ENCODE data around the gene INPP5E. TPM values are rescaled to one million over a fixed set of nuclear protein-coding genes. Genes with fewer than 3 reads are reported as not detected.
A peak's percentile ranks its signal among the peaks of the same experiment; 100 is the strongest.

The INPP5E gene
- total and polyA plus RNA-seq, 10 donors: 7.8 to 25.3 (median 17.3) TPM

GRCh38 chr9:136433043-136433715 lies 6.5 kb downstream of the INPP5E start:
- intact Hi-C loops (cut with DNase I; ENCODE audit: low total_unique reads): no loop called here
- TF ChIP-seq POLR2A (IDR thresholded peaks at IDR 0.05) (no peak), POLR2AphosphoS5 (IDR thresholded peaks at IDR 0.05) (no peak), CTCF (IDR thresholded peaks at IDR 0.05 in 8 of 11, conservative IDR thresholded peaks at IDR 0.05 in 3 of 11) (no peak)
- H3K9me3 ChIP-seq: no peaks in the 10 kb centered on the region
- no peaks in the 10 kb centered on the region for H3K27me3 ChIP-seq (replicated peaks in 1 of 7)
- peaks cover 0 to 81% (median 41%) of the 10 kb centered on the region in 6 donors for H3K36me3 ChIP-seq
- H3K4me1 ChIP-seq: peaks cover 12 to 47% (median 29%) of the 10 kb centered on the region in 6 donors
- no peak for DNase-seq
- H3K27ac ChIP-seq: no peak overlapping the region
- no peak overlapping the region for H3K4me3 ChIP-seq
- WGBS, 5 donors: 94 to 97% (median 94%) methylated on average over 27 to 36 of the region's 36 CpGs

DNA sequence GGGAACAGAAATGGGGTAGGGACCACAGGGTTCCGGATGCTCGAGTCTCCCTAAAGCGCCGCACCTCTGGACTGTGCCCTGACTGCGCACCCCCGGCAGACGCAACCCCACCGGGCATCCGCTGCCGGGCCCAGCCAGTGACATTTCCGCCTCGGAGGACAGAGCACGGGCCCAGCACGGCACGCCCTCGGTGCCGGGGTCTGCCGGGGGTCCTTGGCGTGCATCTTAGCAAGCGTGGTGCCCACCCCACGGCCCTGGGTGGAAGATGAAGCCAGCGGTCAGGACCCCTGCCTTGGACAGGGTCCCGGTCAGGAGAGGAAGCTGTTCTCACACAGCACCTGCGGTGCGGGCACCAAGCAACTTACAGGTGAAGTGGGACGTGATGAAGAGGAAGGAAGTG lies 7.1 kb downstream of the INPP5E start:
- no peak overlapping the region for H3K4me3 ChIP-seq
- intact Hi-C loops (cut with DNase I; ENCODE audit: low total_unique reads): no loop called here
- DNase-seq: no peak
- no peaks in the 10 kb centered on the region for H3K27me3 ChIP-seq (replicated peaks in 1 of 7)
- no peak overlapping the region for H3K27ac ChIP-seq
- no peaks in the 10 kb centered on the region for H3K9me3 ChIP-seq
- TF ChIP-seq CTCF (IDR thresholded peaks at IDR 0.05 in 8 of 11, conservative IDR thresholded peaks at IDR 0.05 in 3 of 11): no peak
- peaks cover 6 to 41% (median 23%) of the 10 kb centered on the region in 6 donors for H3K4me1 ChIP-seq
- peaks cover 0 to 84% (median 41%) of the 10 kb centered on the region in 6 donors for H3K36me3 ChIP-seq
- WGBS, 5 donors: 90 to 98% (median 96%) methylated on average over 22 to 26 of the region's 26 CpGs

DNA sequence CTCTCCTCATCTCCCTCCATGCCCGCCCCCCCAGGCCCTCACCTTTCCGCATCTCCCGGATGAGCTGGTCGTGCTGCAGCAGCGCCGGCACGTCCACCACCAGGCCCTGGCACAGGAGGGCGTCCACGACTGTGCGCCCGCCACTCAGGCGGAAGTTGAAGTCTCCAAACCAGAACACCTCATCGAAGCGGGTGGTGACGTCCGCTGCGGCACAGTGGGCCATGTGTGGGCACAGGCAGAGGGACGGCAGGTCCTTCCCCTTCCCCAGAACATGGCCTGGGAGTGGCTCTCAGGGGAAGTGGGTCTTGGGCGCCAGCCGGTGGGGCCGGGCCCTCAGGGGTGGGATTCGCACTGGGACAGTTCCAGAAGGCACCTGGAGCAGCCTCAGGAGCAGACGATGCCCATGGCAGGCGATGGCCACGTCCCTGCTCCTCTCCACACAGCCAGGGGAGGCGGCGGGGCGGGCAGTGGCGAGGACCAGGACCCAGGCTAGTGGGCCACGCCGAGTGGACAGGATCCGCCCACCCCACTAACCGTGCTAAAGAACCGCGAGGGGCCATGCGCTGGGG lies 7.8 kb downstream of the INPP5E start:
- Histone ChIP-seq H3K9me3 (no peaks in the 10 kb centered on the region), H3K27ac (no peak overlapping the region), H3K4me1 (peaks cover 0 to 34% (median 15%) of the 10 kb centered on the region in 6 donors), H3K4me3 (no peak overlapping the region), H3K36me3 (peaks cover 0 to 90% (median 41%) of the 10 kb centered on the region in 6 donors), H3K27me3 (replicated peaks in 1 of 7) (no peaks in the 10 kb centered on the region)
- TF ChIP-seq CTCF (IDR thresholded peaks at IDR 0.05 in 8 of 11, conservative IDR thresholded peaks at IDR 0.05 in 3 of 11): no peak
- no peak for TF ChIP-seq POLR2A (IDR thresholded peaks at IDR 0.05)
- no peak for TF ChIP-seq POLR2AphosphoS5 (IDR thresholded peaks at IDR 0.05)
- intact Hi-C loops (cut with DNase I; ENCODE audit: low total_unique reads): no loop called here
- DNase-seq: no peak
- WGBS, 5 donors: 93 to 97% (median 94%) methylated on average over 18 to 36 of the region's 36 CpGs

GRCh38 chr9:136430588-136431234 lies 8.9 kb downstream of the INPP5E start:
- Histone ChIP-seq H3K27ac (peak overlapping the region in 6 of 8 donors; percentile 38 to 72 (median 64)), H3K9me3 (no peaks in the 10 kb centered on the region), H3K36me3 (peaks cover 0 to 88% (median 38%) of the 10 kb centered on the region in 6 donors), H3K4me3 (no peak overlapping the region), H3K4me1 (peaks cover 0 to 22% (median 5%) of the 10 kb centered on the region in 6 donors), H3K27me3 (replicated peaks in 1 of 7) (no peaks in the 10 kb centered on the region)
- DNase-seq: peak; percentile 71
- intact Hi-C loops (cut with DNase I; ENCODE audit: low total_unique reads): no loop called here
- TF ChIP-seq POLR2AphosphoS5 (IDR thresholded peaks at IDR 0.05) (peak in 1 of 3 donors; percentile 18), POLR2A (IDR thresholded peaks at IDR 0.05) (no peak)
- WGBS, 5 donors: 80 to 90% (median 86%) methylated on average over 26 to 29 of the region's 29 CpGs
